ENCODE data around the gene SYT7. TPM values are rescaled to one million over a fixed set of nuclear protein-coding genes. Genes with fewer than 3 reads are reported as not detected.

The SYT7 gene
- total and polyA plus RNA-seq, 2 of the 4 experiments (the other 2 are of a cell fraction): under 0.01 to 0.19 TPM

- Histone ChIP-seq H2AK5ac (ENCODE audit: low read depth, low read length) (no peak overlapping the region), H3K14ac (replicated peaks; ENCODE audit: low read depth, low read length) (no peak overlapping the region), H3K36me3 (ENCODE audit: control insufficient read depth, insufficient read depth, low read length) (no peaks in the 10 kb centered on the region), H3K4me3 (ENCODE audit: insufficient read depth, low read depth, low read length) (no peak overlapping the region), H2BK5ac (ENCODE audit: low read depth, low read length, poor library complexity, severe bottlenecking) (peak overlapping the region; percentile 72), H3K23ac (ENCODE audit: low read depth, low read length) (no peak overlapping the region), H2BK15ac (ENCODE audit: low read depth, low read length) (no peak overlapping the region), H3K9me1 (ENCODE audit: insufficient read depth, low read length) (no peaks in the 10 kb centered on the region; the same call in 1 of the 2 replicates), H3K27ac (ENCODE audit: insufficient read depth, low read length) (no peak overlapping the region), H2AFZ (replicated peaks; ENCODE audit: low read length, poor library complexity) (no peak overlapping the region), H2BK120ac (ENCODE audit: low read depth, low read length) (no peak overlapping the region), H2BK20ac (ENCODE audit: low read depth, low read length) (no peak overlapping the region), H4K8ac (ENCODE audit: low read depth in 2 of 2, low read length in 2 of 2) (no peak overlapping the region), H2AK9ac (replicated peaks; ENCODE audit: low read depth, low read length, poor library complexity) (peak overlapping the region; percentile 13), H4K91ac (ENCODE audit: insufficient read depth, low read depth, low read length) (no peak overlapping the region), H3K18ac (ENCODE audit: low read depth, low read length) (no peak overlapping the region), H3K4me2 (ENCODE audit: low read depth, low read length) (no peak overlapping the region), H4K20me1 (ENCODE audit: insufficient read depth, low read length) (no peaks in the 10 kb centered on the region), H4K5ac (ENCODE audit: low read depth, low read length) (no peak overlapping the region), H3K79me1 (ENCODE audit: low read depth in 1 of 2, low read length in 2 of 2) (no peaks in the 10 kb centered on the region), H3K4me1 (ENCODE audit: control insufficient read depth, insufficient read depth, low read length) (peaks cover 3% of the 10 kb centered on the region; the same call in 1 of the 2 replicates), H3K27me3 (ENCODE audit: control insufficient read depth, insufficient read depth, low read length) (peaks cover 21% of the 10 kb centered on the region), H3K9me3 (ENCODE audit: control insufficient read depth, insufficient read depth, low read length) (no peaks in the 10 kb centered on the region), H3K9ac (ENCODE audit: low read depth, low read length) (no peak overlapping the region), H3K56ac (ENCODE audit: extremely low read depth, insufficient read depth, low read length) (no peak overlapping the region), H3K4ac (ENCODE audit: low read depth, low read length) (no peak overlapping the region)
- intact Hi-C loops (cut with micrococcal nuclease): no loop called here
- 85 to 94% methylated on average over 4 to 6 of the region's 15 CpGs for WGBS, 2 experiments (ENCODE audit: extremely low coverage in 2 of 2, insufficient read length in 1 of 2)
- no TSS peak for BruUV-seq (replicated peaks)
- POLR2A ChIA-PET (ENCODE audit: unreplicated experiment): no interaction called here
- ATAC-seq (ENCODE audit: low read depth): no peak
- CTCF ChIA-PET: no interaction called here
- dilution Hi-C loops (cut with HindIII; ENCODE audit: low sequenced_read_pairs, unreplicated experiment): no loop called here
- DNase-seq: no peak
- in situ Hi-C loops (cut with MboI; ENCODE audit: low sequenced_read_pairs): no loop called here
- TF ChIP-seq BHLHE40 (IDR thresholded peaks at IDR 0.05; ENCODE audit: low read depth, low read length) (no peak), NFE2L2 (IDR thresholded peaks at IDR 0.05; ENCODE audit: low read depth, low read length) (no peak), SMC3 (IDR thresholded peaks at IDR 0.05; ENCODE audit: low read depth, low read length) (no peak), RAD21 (IDR thresholded peaks at IDR 0.05; ENCODE audit: low read length) (no peak), RCOR1 (IDR thresholded peaks at IDR 0.05; ENCODE audit: insufficient replicate concordance, low read length) (no peak), USF2 (IDR thresholded peaks at IDR 0.05; ENCODE audit: low read depth, low read length) (no peak), CTCF (conservative IDR thresholded peaks at IDR 0.05; ENCODE audit: low read depth, low read length) (no peak), RFX5 (IDR thresholded peaks at IDR 0.05; ENCODE audit: low read depth, low read length) (no peak), MAFK (IDR thresholded peaks at IDR 0.05; ENCODE audit: low read depth, low read length) (no peak), FOS (IDR thresholded peaks at IDR 0.05; ENCODE audit: low read depth, low read length) (no peak), MXI1 (IDR thresholded peaks at IDR 0.05; ENCODE audit: borderline replicate concordance, low read depth, low read length) (no peak), MAZ (IDR thresholded peaks at IDR 0.05; ENCODE audit: borderline replicate concordance, low read depth, low read length) (no peak), CEBPB (IDR thresholded peaks at IDR 0.05; ENCODE audit: low read depth, low read length) (no peak), CHD1 (IDR thresholded peaks at IDR 0.05; ENCODE audit: low read depth, low read length) (no peak), POLR2A (IDR thresholded peaks at IDR 0.05; ENCODE audit: low read depth, low read length) (no peak), ELK1 (IDR thresholded peaks at IDR 0.05; ENCODE audit: borderline replicate concordance, low read depth, low read length) (no peak)
These were observed 84.1 kb downstream of the SYT7 start for GRCh38 chr11:61496602-61497400.

All from IMR-90 (cell line).